ENCODE results near the gene SLC2A2.

The SLC2A2 gene

DNA sequence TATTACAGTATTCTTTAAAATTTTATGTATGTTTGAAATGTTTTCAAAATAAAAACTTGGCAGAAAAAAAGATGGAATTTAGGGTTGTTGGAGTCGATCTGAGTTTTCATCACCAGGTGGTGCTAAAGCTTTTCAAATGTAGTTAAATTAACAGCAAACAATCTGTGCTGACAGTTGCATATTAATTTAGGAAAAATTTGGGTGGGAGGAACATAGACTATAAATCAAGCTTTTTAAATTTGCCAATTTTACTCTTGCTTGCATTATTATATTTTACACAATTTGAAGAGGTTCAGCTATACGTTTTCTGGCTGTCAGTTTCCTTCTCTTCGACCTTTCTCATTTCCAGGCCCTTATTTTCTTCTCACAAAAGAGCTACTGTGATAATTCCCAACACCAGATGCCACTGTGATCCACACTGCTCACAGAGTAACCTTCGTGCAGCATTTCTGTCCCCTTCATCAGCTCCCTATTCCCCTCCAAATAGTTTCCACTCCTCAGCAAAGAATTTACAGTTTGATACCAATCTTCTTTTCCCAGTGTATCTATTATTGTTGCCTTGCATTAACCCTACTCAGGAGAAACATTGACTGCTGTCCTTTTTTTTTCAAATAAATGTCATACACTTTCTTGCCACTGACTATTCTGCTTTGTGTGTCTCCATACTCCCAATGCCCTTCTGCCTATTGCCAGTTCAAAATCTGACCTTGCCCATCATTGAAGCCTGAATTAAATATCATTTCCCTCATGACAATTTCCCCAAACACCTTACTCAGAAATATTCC, 64.7 kb downstream of the SLC2A2 start:
- H3K27ac ChIP-seq (ENCODE audit: low read depth, low read length, severe bottlenecking): no peak overlapping the region
- H3K36me3 ChIP-seq (ENCODE audit: control insufficient read depth, insufficient read depth, low read length): no peaks in the 10 kb centered on the region
- H3K4me1 ChIP-seq (ENCODE audit: control insufficient read depth, insufficient read depth, low read length, poor library complexity, severe bottlenecking): no peaks in the 10 kb centered on the region
- no peaks in the 10 kb centered on the region for H3K9me3 ChIP-seq (ENCODE audit: control insufficient read depth, low read length)
- WGBS, 2 experiments (ENCODE audit: insufficient coverage in 2 of 2): 30 to 49% methylated on average over 3 to 4 of the region's 4 CpGs
- H3K4me3 ChIP-seq (ENCODE audit: extremely low read depth, insufficient read depth, low read length, poor library complexity, severe bottlenecking): no peak overlapping the region

DNA sequence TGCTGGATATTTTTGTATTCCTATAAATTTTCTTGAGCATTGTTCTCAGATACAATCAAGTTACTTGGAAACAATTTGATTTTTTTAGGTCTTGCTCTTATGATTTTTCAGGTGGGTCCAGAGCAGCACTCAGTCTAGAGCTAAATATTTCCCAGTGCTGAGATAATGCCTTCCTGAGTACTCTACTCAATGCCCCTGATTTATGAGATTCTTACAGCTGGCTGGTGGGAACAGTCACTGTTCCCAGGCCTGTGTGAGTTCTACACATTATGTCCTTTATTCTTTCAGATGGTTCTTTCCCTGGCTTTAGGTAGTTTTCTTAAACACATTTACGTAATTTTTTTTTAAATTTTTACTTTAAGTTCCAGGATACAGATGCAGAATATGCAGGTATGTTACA, 67.1 kb downstream of the SLC2A2 start:
- Histone ChIP-seq H3K36me3 (ENCODE audit: control insufficient read depth, insufficient read depth, low read length) (no peaks in the 10 kb centered on the region), H3K4me1 (ENCODE audit: control insufficient read depth, insufficient read depth, low read length, poor library complexity, severe bottlenecking) (no peaks in the 10 kb centered on the region), H3K4me3 (ENCODE audit: extremely low read depth, insufficient read depth, low read length, poor library complexity, severe bottlenecking) (no peak overlapping the region), H3K9me3 (ENCODE audit: control insufficient read depth, low read length) (no peaks in the 10 kb centered on the region), H3K27ac (ENCODE audit: low read depth, low read length, severe bottlenecking) (no peak overlapping the region)
- no CpG with 5 or more reads among the region's 1 CpG for WGBS, 2 experiments (ENCODE audit: insufficient coverage in 2 of 2)

DNA sequence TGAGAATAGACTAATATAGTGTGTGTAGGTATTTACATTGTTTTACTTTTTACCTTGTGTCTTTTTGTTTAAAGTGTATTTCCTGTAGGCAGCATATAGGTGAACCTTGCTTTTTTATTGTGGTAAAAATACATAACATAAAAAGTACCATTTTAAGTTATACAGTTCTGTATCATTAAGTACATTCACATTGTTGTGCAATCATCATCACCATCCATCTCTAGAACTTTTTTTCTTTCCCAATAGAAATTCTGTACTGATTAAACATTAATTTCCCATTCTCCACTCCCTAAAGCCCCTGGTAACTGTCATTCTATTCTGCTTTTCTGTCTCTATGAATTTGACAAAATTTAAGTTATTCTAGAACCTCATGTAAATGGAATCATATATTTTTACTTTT, 69.9 kb downstream of the SLC2A2 start:
- Histone ChIP-seq H3K4me3 (ENCODE audit: extremely low read depth, insufficient read depth, low read length, poor library complexity, severe bottlenecking) (no peak overlapping the region), H3K27ac (ENCODE audit: low read depth, low read length, severe bottlenecking) (no peak overlapping the region), H3K36me3 (ENCODE audit: control insufficient read depth, insufficient read depth, low read length) (no peaks in the 10 kb centered on the region), H3K9me3 (ENCODE audit: control insufficient read depth, low read length) (no peaks in the 10 kb centered on the region), H3K4me1 (ENCODE audit: control insufficient read depth, insufficient read depth, low read length, poor library complexity, severe bottlenecking) (no peaks in the 10 kb centered on the region)

DNA sequence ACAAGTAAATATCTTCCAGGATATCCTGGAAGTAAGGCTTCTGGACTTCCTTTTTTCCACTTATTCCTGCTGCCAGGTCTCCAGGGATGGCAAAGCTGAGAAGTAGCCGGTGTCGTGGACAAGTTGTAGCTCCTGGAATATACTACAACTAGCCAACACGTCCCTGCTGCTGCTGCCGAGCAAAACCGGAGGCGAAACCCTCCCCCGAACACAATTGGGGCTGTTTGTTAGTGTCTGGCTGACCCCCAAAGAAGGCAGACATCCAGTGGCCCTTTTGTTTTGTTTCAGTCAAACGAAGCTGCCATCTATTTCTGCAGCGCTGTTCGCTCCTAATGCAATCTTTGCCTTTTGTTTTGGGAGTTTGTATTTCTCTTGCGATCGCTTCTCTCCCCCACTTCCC, 72.8 kb downstream of the SLC2A2 start:
- WGBS, 2 experiments (ENCODE audit: insufficient coverage in 2 of 2): 82 to 92% methylated on average over 7 to 8 of the region's 12 CpGs
- Histone ChIP-seq H3K4me3 (ENCODE audit: extremely low read depth, insufficient read depth, low read length, poor library complexity, severe bottlenecking) (no peak overlapping the region), H3K27ac (ENCODE audit: low read depth, low read length, severe bottlenecking) (no peak overlapping the region), H3K36me3 (ENCODE audit: control insufficient read depth, insufficient read depth, low read length) (no peaks in the 10 kb centered on the region), H3K4me1 (ENCODE audit: control insufficient read depth, insufficient read depth, low read length, poor library complexity, severe bottlenecking) (no peaks in the 10 kb centered on the region), H3K9me3 (ENCODE audit: control insufficient read depth, low read length) (no peaks in the 10 kb centered on the region)

DNA sequence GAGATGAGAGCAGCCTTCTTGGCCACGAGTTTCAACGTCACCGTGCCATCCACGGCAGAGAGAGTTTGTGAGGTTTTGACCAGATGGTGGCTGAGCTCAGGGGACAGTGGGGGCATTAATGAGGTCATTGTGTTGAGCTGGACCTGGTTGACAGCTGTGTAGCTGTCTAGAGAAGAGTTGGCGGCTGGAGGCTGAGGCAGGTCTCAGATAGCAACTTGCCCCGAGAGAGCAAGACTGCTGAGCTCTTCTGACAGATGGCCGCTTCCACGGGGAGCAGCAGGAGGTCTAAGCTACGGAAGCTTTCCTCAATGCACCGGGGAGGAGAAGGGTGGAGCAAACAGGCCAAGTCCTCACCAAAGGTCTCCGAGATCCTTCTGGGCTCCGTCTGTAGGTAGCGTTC, 73.3 kb downstream of the SLC2A2 start:
- H3K4me1 ChIP-seq (ENCODE audit: control insufficient read depth, insufficient read depth, low read length, poor library complexity, severe bottlenecking): no peaks in the 10 kb centered on the region
- H3K9me3 ChIP-seq (ENCODE audit: control insufficient read depth, low read length): no peaks in the 10 kb centered on the region
- H3K36me3 ChIP-seq (ENCODE audit: control insufficient read depth, insufficient read depth, low read length): no peaks in the 10 kb centered on the region
- 81 to 84% methylated on average over 10 to 13 of the region's 13 CpGs for WGBS, 2 experiments (ENCODE audit: insufficient coverage in 2 of 2)
- H3K4me3 ChIP-seq (ENCODE audit: extremely low read depth, insufficient read depth, low read length, poor library complexity, severe bottlenecking): no peak overlapping the region
- no peak overlapping the region for H3K27ac ChIP-seq (ENCODE audit: low read depth, low read length, severe bottlenecking)

DNA sequence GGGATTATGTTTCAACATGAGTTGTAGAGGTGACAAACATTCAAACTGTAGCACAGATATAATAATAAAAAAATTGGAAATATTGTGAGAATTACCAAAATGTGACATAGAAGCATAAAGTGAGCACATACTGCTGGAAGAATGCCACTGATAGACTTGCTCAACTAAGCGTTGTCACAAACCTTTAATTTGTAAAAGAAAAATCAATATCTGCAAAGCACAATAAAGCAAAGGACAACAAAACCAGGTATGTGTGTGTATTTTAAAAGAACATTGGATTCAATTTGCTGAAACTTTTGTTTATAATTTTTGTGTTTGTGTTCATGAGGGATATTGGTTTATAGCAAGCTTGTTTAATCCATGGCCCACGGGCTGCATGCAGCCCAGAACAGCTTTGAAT, 77.3 kb downstream of the SLC2A2 start:
- Histone ChIP-seq H3K36me3 (ENCODE audit: control insufficient read depth, insufficient read depth, low read length) (no peaks in the 10 kb centered on the region), H3K27ac (ENCODE audit: low read depth, low read length, severe bottlenecking) (no peak overlapping the region), H3K4me1 (ENCODE audit: control insufficient read depth, insufficient read depth, low read length, poor library complexity, severe bottlenecking) (no peaks in the 10 kb centered on the region), H3K9me3 (ENCODE audit: control insufficient read depth, low read length) (no peaks in the 10 kb centered on the region), H3K4me3 (ENCODE audit: extremely low read depth, insufficient read depth, low read length, poor library complexity, severe bottlenecking) (no peak overlapping the region)
- 80 to 82% methylated on average over 1 of the region's 2 CpGs for WGBS, 2 experiments (ENCODE audit: insufficient coverage in 2 of 2)

DNA sequence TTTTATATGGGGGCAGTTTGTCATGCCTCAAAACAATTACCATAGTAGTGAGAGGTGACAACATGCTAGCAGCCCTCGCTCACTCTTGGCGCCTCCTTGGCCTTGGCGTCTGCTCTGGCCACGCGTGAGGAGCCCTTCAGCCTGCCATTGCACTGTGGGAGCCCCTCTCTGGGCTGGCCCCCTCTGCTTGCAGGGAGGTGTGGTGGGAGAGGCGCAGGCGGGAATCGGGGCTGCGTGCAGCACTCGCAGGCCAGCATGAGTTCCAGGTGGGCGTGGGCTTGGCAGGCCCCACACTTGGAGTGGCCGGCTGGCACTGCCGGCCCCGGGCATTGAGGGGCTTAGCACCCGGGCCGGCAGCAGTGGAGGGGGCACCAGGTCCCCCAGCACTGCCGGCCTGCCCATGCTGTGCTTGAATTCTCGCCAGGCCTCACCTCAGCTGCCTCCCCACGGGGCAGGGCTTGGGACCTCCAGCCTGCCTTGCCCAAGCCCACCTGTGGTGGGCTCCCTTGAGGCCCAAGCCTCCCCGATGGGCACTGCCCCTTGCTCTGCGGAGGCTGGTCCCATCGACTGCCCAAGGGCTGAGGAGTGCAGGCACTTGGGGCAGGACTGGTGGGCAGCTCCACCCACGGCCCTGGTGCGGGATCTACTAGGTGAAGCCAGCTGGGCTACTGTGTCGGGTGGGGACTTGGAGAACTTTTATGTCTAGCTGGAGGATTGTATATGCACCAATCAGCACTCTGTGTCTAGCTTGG, 79.3 kb downstream of the SLC2A2 start:
- 96% methylated on average over 17 to 24 of the region's 25 CpGs for WGBS, 2 experiments (ENCODE audit: insufficient coverage in 2 of 2)
- Histone ChIP-seq H3K27ac (ENCODE audit: low read depth, low read length, severe bottlenecking) (no peak overlapping the region), H3K4me3 (ENCODE audit: extremely low read depth, insufficient read depth, low read length, poor library complexity, severe bottlenecking) (no peak overlapping the region), H3K4me1 (ENCODE audit: control insufficient read depth, insufficient read depth, low read length, poor library complexity, severe bottlenecking) (no peaks in the 10 kb centered on the region), H3K36me3 (ENCODE audit: control insufficient read depth, insufficient read depth, low read length) (no peaks in the 10 kb centered on the region), H3K9me3 (ENCODE audit: control insufficient read depth, low read length) (no peaks in the 10 kb centered on the region)
